ENCODE measurements around the gene PCBP3.
"Not testable (repeated sequence)": the region's sequence is repeated elsewhere in the genome, so short reads cannot be mapped to it uniquely, and the experiment has no call there.

PCBP3 gene

GRCh38 chr21:45698493-45699184 is 55.1 kb downstream of the PCBP3 start:
- ATAC-seq (replicated peaks), result no peak
- peak overlapping the region in 1 of 2 donors; percentile 7 for H3K27ac Mint-ChIP-seq
- H3K4me1 Mint-ChIP-seq (ENCODE audit: low read depth in 2 of 2), result peaks cover 3 to 7% of the 10 kb centered on the region in 2 donors
- no peaks in the 10 kb centered on the region for H3K36me3 Mint-ChIP-seq (ENCODE audit: insufficient read depth)
- no peaks in the 10 kb centered on the region for H3K9me3 Mint-ChIP-seq
- DNase-seq, result no peak
- H3K4me3 Mint-ChIP-seq, result no peak overlapping the region
- H3K27me3 Mint-ChIP-seq, result peaks cover 17% of the 10 kb centered on the region in 2 donors

DNA sequence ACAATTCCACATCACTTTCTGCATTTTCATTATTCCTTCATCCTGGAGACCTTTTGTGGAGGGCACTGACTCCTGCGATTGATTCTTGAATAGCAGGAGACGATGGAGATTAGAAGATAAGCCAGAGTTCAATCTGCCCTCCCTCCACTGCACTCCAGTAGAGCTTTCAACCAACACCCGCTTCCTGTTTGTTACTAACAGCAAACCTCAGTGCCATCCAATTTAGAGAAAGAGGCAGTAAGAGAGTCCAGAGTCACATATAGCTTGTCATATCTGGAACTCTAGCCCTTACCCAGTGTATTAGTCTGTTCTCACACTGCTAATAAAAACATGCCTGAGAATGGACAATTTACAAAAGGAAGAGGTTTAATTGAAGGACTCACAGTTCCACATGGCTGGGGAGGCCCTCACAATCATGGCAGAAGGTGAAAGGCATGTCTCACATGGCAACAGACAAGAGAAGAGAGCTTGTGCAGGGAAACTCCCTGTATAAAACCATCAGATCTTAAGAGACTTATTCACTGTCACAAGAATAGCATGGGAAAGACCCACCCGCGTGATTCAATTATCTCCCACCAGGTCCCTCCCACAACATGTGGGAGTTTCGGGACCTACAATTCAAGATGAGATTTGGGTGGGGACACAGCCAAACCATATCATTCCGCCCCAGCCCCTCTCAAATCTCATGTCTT is 55.9 kb downstream of the PCBP3 start:
- H3K27me3 Mint-ChIP-seq, result peaks cover 24 to 25% of the 10 kb centered on the region in 2 donors
- no peak overlapping the region for H3K4me3 Mint-ChIP-seq
- no peaks in the 10 kb centered on the region for H3K9me3 Mint-ChIP-seq
- DNase-seq (no peak), ATAC-seq (replicated peaks) (no peak)
- no peaks in the 10 kb centered on the region for H3K36me3 Mint-ChIP-seq (ENCODE audit: insufficient read depth)
- peaks cover 3 to 7% of the 10 kb centered on the region in 2 donors for H3K4me1 Mint-ChIP-seq (ENCODE audit: low read depth in 2 of 2)
- H3K27ac Mint-ChIP-seq, result no peak overlapping the region

- H3K27ac Mint-ChIP-seq, result no peak overlapping the region
- no peaks in the 10 kb centered on the region for H3K36me3 Mint-ChIP-seq (ENCODE audit: insufficient read depth)
- H3K27me3 Mint-ChIP-seq, result peaks cover 27 to 28% of the 10 kb centered on the region in 2 donors
- no peaks in the 10 kb centered on the region for H3K9me3 Mint-ChIP-seq
- H3K4me3 Mint-ChIP-seq, result no peak overlapping the region
- H3K4me1 Mint-ChIP-seq (ENCODE audit: low read depth in 2 of 2), result peaks cover 3 to 7% of the 10 kb centered on the region in 2 donors
- no peak for DNase-seq
- no peak for ATAC-seq (replicated peaks)
Observed at GRCh38 chr21:45699966-45700365, 56.4 kb downstream of the PCBP3 start.

- no peaks in the 10 kb centered on the region for H3K36me3 Mint-ChIP-seq (ENCODE audit: insufficient read depth)
- ATAC-seq (replicated peaks) (no peak), DNase-seq (no peak)
- no peak overlapping the region for H3K27ac Mint-ChIP-seq
- H3K4me1 Mint-ChIP-seq (ENCODE audit: low read depth in 2 of 2), result peaks cover 3 to 7% of the 10 kb centered on the region in 2 donors
- no peaks in the 10 kb centered on the region for H3K9me3 Mint-ChIP-seq
- H3K27me3 Mint-ChIP-seq, result peaks cover 27 to 28% of the 10 kb centered on the region in 2 donors
- H3K4me3 Mint-ChIP-seq, result no peak overlapping the region
Observed at GRCh38 chr21:45700461-45700860, 56.9 kb downstream of the PCBP3 start.

- Mint-ChIP-seq H3K36me3 (ENCODE audit: insufficient read depth) (no peaks in the 10 kb centered on the region), H3K4me3 (no peak overlapping the region), H3K27ac (no peak overlapping the region), H3K4me1 (ENCODE audit: low read depth in 2 of 2) (no peaks in the 10 kb centered on the region), H3K9me3 (no peaks in the 10 kb centered on the region), H3K27me3 (peaks cover 27 to 46% of the 10 kb centered on the region in 2 donors)
- ATAC-seq (replicated peaks) (no peak), DNase-seq (no peak)
Observed at GRCh38 chr21:45704311-45705108, 61.0 kb downstream of the PCBP3 start.

DNA sequence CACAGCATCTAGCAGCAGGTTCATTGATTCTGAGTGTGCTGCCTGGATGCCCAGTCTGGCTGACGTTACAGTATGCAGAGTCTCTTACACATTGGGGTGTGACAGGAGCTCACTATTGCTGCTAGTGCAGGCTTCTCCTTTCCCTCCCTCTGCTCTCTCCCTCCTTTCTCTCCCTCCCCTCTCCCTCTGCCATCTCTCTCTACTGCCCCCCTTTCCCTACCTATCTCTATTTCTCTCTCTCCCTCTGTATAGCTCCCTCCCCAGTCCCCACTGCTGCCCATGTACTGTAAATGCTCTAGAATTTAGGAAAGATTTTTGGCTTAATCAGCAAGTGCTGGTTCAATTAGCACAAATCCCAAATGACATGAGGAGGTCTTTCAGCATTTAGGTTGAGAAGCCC is 62.8 kb downstream of the PCBP3 start:
- no peak overlapping the region for H3K4me3 Mint-ChIP-seq
- ATAC-seq (replicated peaks) (no peak), DNase-seq (no peak)
- H3K36me3 Mint-ChIP-seq (ENCODE audit: insufficient read depth), result no peaks in the 10 kb centered on the region
- no peaks in the 10 kb centered on the region for H3K4me1 Mint-ChIP-seq (ENCODE audit: low read depth in 2 of 2)
- no peaks in the 10 kb centered on the region for H3K9me3 Mint-ChIP-seq
- H3K27me3 Mint-ChIP-seq, result peaks cover 23 to 46% of the 10 kb centered on the region in 2 donors
- no peak overlapping the region for H3K27ac Mint-ChIP-seq

- DNase-seq, result no peak
- Mint-ChIP-seq H3K27ac (no peak overlapping the region), H3K36me3 (ENCODE audit: insufficient read depth) (no peaks in the 10 kb centered on the region), H3K4me1 (ENCODE audit: low read depth in 2 of 2) (no peaks in the 10 kb centered on the region), H3K4me3 (no peak overlapping the region), H3K27me3 (peaks cover 21 to 44% of the 10 kb centered on the region in 2 donors), H3K9me3 (peaks cover 6 to 8% of the 10 kb centered on the region in 2 donors)
- ATAC-seq (replicated peaks), result no peak
Observed at GRCh38 chr21:45709173-45709572, 65.6 kb downstream of the PCBP3 start.

DNA sequence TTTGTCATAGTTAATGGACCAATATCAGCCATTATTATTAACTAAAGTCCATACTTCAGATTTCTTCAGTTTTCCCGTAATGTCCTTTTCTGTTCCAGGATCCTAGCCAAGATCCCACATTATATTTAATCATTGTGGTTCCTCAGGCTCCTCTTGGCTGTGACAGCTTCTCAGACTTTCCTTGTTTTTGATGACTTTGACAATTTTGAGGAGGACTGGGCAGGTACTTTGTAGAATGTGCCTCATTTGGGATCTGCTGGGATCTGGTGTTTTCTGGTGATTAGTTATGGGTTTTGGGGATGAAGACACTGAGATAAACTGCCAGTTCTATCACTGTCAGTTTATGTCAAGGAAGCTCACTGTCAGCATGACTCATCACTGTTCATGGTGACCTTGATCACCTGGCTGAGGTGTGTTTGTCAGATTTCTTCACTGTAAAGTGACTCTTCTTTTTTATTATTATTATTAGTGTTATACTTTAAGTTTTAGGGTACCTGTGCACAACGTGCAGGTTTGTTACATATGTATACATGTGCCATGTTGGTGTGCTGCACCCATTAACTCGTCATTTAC is 66.3 kb downstream of the PCBP3 start:
- no peaks in the 10 kb centered on the region for H3K36me3 Mint-ChIP-seq (ENCODE audit: insufficient read depth)
- DNase-seq, result no peak
- H3K27me3 Mint-ChIP-seq, result peaks cover 17 to 42% of the 10 kb centered on the region in 2 donors
- H3K9me3 Mint-ChIP-seq, result peaks cover 6 to 8% of the 10 kb centered on the region in 2 donors
- ATAC-seq (replicated peaks), result no peak
- H3K4me3 Mint-ChIP-seq, result no peak overlapping the region
- no peaks in the 10 kb centered on the region for H3K4me1 Mint-ChIP-seq (ENCODE audit: low read depth in 2 of 2)
- H3K27ac Mint-ChIP-seq, result no peak overlapping the region

DNA sequence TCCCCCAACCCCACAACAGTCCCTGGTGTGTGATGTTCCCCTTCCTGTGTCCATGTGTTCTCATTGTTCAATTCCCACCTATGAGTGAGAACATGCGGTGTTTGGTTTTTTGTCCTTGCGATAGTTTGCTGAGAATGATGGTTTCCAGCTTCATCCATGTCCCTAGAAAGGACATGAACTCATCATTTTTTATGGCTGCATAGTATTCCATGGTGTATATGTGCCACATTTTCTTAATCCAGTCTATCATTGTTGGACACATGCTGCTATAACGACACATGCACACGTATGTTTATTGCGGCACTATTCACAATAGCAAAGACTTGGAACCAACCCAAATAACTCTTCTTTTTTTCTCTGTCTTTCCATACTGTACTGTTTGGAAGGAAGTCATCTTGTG is 66.8 kb downstream of the PCBP3 start:
- H3K9me3 Mint-ChIP-seq; H3K4me3 Mint-ChIP-seq; DNase-seq; ATAC-seq (replicated peaks); H3K4me1 Mint-ChIP-seq (ENCODE audit: low read depth in 2 of 2); H3K36me3 Mint-ChIP-seq (ENCODE audit: insufficient read depth); H3K27ac Mint-ChIP-seq: not testable (repeated sequence)
- peaks cover 17 to 46% of the 10 kb centered on the region in 2 donors for H3K27me3 Mint-ChIP-seq

GRCh38 chr21:45713613-45714012 is 70.1 kb downstream of the PCBP3 start:
- H3K4me3 Mint-ChIP-seq, result no peak overlapping the region
- peaks cover 0 to 2% of the 10 kb centered on the region in 2 donors for H3K4me1 Mint-ChIP-seq (ENCODE audit: low read depth in 2 of 2)
- peaks cover 29 to 46% of the 10 kb centered on the region in 2 donors for H3K27me3 Mint-ChIP-seq

DNA sequence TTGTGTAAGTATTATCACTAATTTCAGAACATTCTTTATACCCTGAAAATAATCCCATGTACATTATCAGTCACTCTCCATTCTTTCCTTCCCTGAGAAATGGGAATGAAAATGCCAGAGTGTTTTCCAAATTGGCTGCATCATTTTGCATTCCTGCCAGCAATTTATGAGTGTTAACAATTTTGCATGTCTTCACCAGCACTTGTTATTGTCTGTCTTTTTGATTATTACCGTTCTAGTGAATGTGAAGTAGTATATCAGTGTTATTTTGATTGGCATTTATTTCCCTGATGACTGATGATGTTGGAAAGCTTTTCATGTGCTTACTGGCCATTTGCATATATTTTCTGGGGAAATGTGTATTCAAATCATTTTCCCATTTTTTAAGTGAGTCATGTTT is 71.9 kb downstream of the PCBP3 start:
- ATAC-seq (replicated peaks) (no peak), DNase-seq (no peak)
- Mint-ChIP-seq H3K27ac (no peak overlapping the region), H3K4me3 (no peak overlapping the region), H3K9me3 (peaks cover 6 to 8% of the 10 kb centered on the region in 2 donors), H3K27me3 (peaks cover 41 to 59% of the 10 kb centered on the region in 2 donors), H3K4me1 (ENCODE audit: low read depth in 2 of 2) (peaks cover 0 to 2% of the 10 kb centered on the region in 2 donors), H3K36me3 (ENCODE audit: insufficient read depth) (no peaks in the 10 kb centered on the region)

More at GRCh38 chr21:45713613-45714012, 70.1 kb downstream of the PCBP3 start:
- H3K9me3 Mint-ChIP-seq, result peaks cover 6 to 8% of the 10 kb centered on the region in 2 donors
- H3K36me3 Mint-ChIP-seq (ENCODE audit: insufficient read depth), result no peaks in the 10 kb centered on the region
- ATAC-seq (replicated peaks) (no peak), DNase-seq (no peak)
- H3K27ac Mint-ChIP-seq, result no peak overlapping the region

- DNase-seq (no peak), ATAC-seq (replicated peaks) (no peak)
- Mint-ChIP-seq H3K9me3 (peaks cover 0 to under 1% of the 10 kb centered on the region in 2 donors), H3K4me3 (no peak overlapping the region), H3K4me1 (ENCODE audit: low read depth in 2 of 2) (peaks cover 0 to 2% of the 10 kb centered on the region in 2 donors), H3K27me3 (peaks cover 43 to 64% of the 10 kb centered on the region in 2 donors), H3K27ac (no peak overlapping the region), H3K36me3 (ENCODE audit: insufficient read depth) (no peaks in the 10 kb centered on the region)
Observed at GRCh38 chr21:45718413-45718812, 74.9 kb downstream of the PCBP3 start.

GRCh38 chr21:45719177-45719802 is 75.8 kb downstream of the PCBP3 start:
- Mint-ChIP-seq H3K36me3 (ENCODE audit: insufficient read depth) (no peaks in the 10 kb centered on the region), H3K9me3 (no peaks in the 10 kb centered on the region), H3K27ac (no peak overlapping the region), H3K4me3 (no peak overlapping the region), H3K27me3 (peaks cover 39 to 59% of the 10 kb centered on the region in 2 donors), H3K4me1 (ENCODE audit: low read depth in 2 of 2) (peaks cover 1 to 2% of the 10 kb centered on the region in 2 donors)
- ATAC-seq (replicated peaks) (no peak), DNase-seq (no peak)

Data from effector memory CD8-positive, alpha-beta T cell (primary cell).